ENCODE data around the gene SPACA1.

DNA sequence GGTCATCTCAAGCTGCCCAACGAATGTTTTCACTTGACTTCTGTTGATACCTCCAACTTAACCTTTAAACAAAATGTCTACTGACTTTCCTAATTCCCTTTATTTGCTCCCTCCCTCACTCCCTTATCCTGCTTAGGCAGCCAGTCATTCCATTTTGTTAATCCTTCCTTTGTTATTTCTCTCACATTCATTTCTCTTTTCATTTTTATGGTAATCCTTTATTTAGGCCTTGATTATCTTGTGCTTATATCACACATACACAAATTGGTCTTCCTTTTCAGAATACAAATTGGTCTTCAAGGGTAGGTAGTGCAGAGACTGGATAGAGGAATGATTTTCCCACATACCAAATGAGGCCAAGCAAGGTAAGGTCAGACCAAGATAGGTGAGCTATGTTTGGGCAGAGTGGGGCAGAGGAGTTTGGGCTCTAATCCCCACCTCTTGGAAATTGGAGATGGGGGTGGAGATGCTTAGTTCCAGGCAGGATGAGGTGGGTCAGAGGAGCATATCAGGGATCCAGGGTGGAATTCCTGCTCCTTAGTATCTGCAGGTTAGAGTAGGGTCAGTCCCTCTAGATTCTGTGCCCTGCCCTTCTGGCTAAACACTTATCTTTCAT is 2.0 kb upstream of the SPACA1 start:
- TF ChIP-seq EZH2 (IDR thresholded peaks at IDR 0.05; ENCODE audit: borderline replicate concordance, insufficient read depth, low read length, poor library complexity, severe bottlenecking), result no peak
- TF ChIP-seq, protein P1, sequence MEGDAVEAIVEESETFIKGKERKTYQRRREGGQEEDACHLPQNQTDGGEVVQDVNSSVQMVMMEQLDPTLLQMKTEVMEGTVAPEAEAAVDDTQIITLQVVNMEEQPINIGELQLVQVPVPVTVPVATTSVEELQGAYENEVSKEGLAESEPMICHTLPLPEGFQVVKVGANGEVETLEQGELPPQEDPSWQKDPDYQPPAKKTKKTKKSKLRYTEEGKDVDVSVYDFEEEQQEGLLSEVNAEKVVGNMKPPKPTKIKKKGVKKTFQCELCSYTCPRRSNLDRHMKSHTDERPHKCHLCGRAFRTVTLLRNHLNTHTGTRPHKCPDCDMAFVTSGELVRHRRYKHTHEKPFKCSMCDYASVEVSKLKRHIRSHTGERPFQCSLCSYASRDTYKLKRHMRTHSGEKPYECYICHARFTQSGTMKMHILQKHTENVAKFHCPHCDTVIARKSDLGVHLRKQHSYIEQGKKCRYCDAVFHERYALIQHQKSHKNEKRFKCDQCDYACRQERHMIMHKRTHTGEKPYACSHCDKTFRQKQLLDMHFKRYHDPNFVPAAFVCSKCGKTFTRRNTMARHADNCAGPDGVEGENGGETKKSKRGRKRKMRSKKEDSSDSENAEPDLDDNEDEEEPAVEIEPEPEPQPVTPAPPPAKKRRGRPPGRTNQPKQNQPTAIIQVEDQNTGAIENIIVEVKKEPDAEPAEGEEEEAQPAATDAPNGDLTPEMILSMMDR (IDR thresholded peaks at IDR 0.05; ENCODE audit: poor library complexity, severe bottlenecking), result no peak
- TF ChIP-seq, protein P2, sequence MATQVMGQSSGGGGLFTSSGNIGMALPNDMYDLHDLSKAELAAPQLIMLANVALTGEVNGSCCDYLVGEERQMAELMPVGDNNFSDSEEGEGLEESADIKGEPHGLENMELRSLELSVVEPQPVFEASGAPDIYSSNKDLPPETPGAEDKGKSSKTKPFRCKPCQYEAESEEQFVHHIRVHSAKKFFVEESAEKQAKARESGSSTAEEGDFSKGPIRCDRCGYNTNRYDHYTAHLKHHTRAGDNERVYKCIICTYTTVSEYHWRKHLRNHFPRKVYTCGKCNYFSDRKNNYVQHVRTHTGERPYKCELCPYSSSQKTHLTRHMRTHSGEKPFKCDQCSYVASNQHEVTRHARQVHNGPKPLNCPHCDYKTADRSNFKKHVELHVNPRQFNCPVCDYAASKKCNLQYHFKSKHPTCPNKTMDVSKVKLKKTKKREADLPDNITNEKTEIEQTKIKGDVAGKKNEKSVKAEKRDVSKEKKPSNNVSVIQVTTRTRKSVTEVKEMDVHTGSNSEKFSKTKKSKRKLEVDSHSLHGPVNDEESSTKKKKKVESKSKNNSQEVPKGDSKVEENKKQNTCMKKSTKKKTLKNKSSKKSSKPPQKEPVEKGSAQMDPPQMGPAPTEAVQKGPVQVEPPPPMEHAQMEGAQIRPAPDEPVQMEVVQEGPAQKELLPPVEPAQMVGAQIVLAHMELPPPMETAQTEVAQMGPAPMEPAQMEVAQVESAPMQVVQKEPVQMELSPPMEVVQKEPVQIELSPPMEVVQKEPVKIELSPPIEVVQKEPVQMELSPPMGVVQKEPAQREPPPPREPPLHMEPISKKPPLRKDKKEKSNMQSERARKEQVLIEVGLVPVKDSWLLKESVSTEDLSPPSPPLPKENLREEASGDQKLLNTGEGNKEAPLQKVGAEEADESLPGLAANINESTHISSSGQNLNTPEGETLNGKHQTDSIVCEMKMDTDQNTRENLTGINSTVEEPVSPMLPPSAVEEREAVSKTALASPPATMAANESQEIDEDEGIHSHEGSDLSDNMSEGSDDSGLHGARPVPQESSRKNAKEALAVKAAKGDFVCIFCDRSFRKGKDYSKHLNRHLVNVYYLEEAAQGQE (IDR thresholded peaks at IDR 0.05; ENCODE audit: borderline replicate concordance), result no peak
- no peak for TF ChIP-seq TAF1 (IDR thresholded peaks at IDR 0.05; ENCODE audit: low read depth)
- TF ChIP-seq POLR2AphosphoS5 (IDR thresholded peaks at IDR 0.05), result no peak
- no peak for TF ChIP-seq RAD21 (conservative IDR thresholded peaks at IDR 0.05)
- no peak for TF ChIP-seq EP300 (conservative IDR thresholded peaks at IDR 0.05; ENCODE audit: poor library complexity, severe bottlenecking)
